GM21717 (cell line): ENCODE data around the gene IPO4.
"Not testable (repeated sequence)": the region's sequence is repeated elsewhere in the genome, so short reads cannot be mapped to it uniquely, and the experiment has no call there.

ENCODE experiments used
- ATAC-seq: cut with Tn5 transposase; IDR thresholded peaks from one replicate; pipeline ENCODE4 v1.9.1; 2021; ENCODE audit warnings: mild to moderate bottlenecking, moderate library complexity; ENCODE audit not compliant: unreplicated experiment

The IPO4 gene

GRCh38 chr14:24215495-24216344 lies 27.1 kb upstream of the IPO4 start, which contains the start of gene MDP1:
MDP1 (minus strand) TSS chr14:24216066; CDS start chr14:24215955, 111 bp downstream.
- peak; percentile 60 for ATAC-seq

- no peak for ATAC-seq
Observed at GRCh38 chr14:24213866-24214662, 25.4 kb upstream of the IPO4 start.

GRCh38 chr14:24212924-24213865 lies 24.6 kb upstream of the IPO4 start, which contains the start of gene CHMP4A:
CHMP4A (minus strand) TSS chr14:24213488; CDS start chr14:24213439, 49 bp downstream.
- peak; percentile 82 for ATAC-seq

DNA sequence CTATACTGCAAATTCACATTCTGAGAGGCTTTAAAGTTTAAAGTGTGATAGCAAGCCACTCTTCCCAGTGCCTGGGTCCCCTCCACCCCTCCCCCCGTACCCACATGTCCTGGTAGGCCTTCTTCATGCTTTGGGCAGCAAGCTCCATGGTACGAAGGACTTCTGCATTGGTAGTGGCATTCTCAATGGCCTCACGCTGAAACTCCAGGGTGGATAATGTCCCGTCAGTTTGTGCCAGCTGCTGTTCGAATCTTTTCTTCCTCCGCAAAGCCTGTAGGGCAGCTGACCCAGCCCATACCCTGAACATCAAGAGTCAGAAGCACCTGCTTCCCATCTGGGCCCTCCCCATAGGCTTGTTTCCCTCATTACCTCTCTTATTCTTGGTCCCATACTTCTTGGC lies 22.7 kb upstream of the IPO4 start:
- no peak for ATAC-seq

- no peak for ATAC-seq
Observed at GRCh38 chr14:24207625-24208024, 19.0 kb upstream of the IPO4 start.

DNA sequence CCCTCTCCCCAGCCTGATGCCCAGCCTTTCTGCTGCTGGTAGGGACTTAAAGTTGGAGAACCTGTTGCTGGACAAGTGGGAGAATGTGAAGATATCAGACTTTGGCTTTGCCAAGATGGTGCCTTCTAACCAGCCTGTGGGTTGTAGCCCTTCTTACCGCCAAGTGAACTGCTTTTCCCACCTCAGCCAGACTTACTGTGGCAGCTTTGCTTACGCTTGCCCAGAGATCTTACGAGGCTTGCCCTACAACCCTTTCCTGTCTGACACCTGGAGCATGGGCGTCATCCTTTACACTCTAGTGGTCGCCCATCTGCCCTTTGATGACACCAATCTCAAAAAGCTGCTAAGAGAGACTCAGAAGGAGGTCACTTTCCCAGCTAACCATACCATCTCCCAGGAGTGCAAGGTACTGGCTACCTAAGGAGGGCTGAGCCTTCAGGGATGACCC lies 18.5 kb upstream of the IPO4 start:
- no peak for ATAC-seq

GRCh38 chr14:24206260-24207103 lies 17.9 kb upstream of the IPO4 start:
- no peak for ATAC-seq

DNA sequence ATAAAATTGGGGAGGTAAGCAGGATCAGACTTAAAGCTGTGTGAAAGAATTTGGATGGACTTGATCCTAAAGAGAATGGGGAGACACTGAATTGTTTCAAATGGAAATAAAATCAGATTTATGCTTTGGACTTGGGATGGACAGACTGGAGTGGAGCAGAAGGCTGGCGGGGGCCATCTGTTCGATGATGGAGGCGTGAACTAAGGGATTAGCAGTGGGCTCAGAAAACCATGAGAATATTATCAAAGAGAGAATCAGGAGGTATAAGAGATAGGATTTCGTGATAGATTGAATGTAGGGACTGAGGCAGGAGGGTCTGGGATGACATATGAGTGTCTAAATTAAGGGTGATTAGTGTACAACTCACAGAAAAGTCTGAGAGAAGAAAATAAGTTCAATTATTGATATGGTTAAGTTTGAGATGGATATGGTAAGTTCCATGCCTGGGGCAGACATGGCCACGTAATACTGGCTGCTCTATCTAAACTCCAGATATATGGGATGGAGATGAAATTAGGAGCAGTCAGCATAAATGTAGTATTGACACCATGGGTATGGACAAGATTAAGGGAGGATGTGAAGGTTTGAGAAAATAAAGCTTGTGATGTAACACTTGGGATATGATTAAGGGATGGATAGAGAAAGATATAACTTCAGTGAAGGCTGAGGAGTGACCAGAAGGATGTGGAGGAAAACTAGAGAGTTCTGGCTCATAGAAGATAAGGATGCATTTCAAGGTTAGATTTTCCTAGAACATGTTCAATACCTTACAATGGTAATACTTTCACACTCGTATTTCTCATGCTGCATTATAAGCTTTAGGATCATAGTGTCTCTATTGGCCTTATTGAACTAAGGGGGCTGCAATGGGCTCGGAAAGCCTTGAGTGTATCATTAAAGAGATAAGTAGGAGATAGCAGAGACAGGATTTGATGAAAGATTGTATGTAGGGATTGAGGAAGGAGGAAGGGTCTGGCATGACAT lies 15.8 kb upstream of the IPO4 start:
- ATAC-seq, result no peak

GRCh38 chr14:24203249-24203886 lies 14.8 kb upstream of the IPO4 start:
- ATAC-seq, result not testable (repeated sequence)

- ATAC-seq, result not testable (repeated sequence)
Observed at GRCh38 chr14:24202538-24202937, 13.9 kb upstream of the IPO4 start.

DNA sequence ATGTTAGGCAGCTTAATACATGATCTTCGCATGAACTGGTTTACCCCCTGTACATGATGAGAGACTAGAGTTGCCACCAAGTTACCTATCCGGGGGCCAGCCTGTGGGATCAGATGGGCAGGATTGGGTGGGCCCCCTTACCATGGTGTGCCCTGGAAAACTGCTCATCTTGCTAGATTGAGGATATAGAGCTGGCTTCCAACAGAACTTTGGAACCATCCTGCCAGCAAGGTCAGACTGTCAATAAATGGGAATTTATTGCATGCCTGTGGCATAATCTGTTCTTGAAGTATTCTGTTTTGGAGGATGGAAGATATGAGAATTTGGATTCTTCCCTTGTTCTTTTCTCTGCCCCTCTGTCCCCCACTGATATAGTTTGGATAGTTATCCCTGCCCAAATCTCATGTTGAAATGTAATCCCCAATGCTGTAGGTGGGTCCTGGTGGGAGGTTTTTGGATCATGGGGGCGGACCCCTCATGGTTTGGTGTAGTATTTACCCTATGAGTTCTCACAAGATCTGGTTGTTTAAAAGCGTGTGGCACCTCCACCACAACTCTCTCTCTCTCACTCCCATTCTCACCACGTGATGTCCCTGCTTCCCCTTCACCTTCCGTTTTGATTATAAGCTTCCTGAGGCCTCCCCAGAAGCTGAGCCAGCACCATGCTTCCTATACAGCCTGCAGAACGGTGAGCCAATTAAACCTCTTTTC lies 10.4 kb upstream of the IPO4 start:
- no peak for ATAC-seq

DNA sequence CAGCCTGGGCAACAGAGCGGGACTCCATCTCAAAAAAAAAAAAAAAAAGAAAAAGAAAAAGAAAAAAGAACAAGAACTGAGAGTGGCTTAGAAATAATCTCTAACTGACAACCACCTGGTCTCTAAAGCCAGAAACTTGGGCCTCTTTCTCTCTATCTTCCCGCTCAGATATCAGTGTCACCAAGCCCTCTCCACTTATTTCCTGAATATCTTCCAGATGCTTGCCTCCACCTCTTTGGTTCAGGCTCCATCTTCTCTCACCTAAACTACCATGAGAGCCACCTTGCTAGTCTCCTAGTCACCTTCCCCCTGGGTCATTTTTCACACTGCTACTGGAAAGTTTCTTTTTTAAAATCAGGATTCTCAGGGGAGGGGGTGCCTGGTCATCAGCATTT lies 8.4 kb upstream of the IPO4 start:
- ATAC-seq, result no peak

- no peak for ATAC-seq
Observed at GRCh38 chr14:24196071-24197055, 7.7 kb upstream of the IPO4 start.

DNA sequence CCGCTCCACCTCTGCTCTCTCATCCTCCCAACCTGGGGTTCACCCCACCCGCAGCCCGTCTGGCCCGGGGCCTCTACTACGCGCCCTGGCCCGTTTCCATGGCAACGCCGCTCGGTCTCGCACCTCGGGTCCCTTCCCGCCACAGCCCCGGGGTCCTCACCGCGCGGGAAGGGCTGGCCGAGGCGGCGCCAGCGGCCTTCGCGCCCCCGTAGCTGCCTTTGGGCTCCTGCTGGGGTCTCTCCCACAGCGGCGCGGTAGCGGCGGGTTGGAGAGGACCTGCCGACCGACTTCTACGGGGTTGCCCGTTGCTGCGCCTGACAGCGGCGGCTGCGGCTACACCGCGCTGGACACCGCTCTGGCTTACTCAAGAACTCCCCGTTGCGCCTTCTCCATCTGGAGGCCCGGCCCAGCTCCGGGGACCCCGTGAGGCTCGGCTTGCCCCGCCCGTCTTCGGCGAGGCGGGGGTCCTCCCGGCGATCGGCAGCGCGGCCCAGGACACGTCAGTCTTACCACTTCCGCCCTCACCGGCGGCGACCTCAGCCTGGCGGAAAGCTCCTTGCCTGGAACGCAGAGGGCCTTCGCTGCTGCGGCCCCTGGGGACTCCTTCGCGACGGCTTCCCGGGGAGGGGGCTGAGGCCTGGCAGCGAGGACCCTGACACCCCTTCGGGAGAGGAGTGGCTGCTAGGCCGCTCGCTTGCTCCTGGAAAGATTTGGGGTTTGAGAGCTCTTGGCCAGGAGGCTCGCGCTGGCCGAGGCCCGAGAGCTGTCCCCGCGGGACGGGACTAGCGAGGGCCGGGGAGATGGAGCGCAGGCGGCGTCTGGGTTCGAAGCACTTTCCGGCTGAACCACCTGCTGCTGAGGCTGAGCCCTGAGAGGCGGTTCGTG lies 6.8 kb upstream of the IPO4 start, which contains the start of gene TM9SF1:
Gene TM9SF1, minus strand, starts transcription at position 256 of the 885 bp plus-strand sequence. CDS start 422 bp downstream, outside the sequence.
- peak; percentile 70 for ATAC-seq

DNA sequence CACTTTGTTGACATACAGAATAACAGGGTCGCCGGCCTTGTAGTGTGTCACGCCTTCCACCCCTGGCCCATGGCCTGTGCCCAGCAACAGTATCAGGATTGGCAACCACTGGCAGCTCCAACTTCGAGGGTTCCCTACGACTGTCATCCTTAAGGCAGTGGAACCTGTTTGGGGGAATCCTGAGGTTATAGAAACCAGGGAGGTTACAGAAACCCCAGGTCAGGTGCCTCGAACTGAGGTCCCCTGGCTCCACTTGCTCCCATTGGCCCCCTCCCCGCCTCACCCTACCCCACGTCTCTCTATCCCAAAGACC lies 6.2 kb upstream of the IPO4 start:
- ATAC-seq, result no peak
